Spleen (tissue), 7 donors: Measurements from ENCODE around the gene TRABD2B.

Source experiments
- POLR2A ChIP-seq, 3 donors: fragments of 450-650 bp; IDR thresholded peaks; one replicate each; pipeline ENCODE4 v1.5.1; 2017; ENCODE audit warnings: antibody characterized with exemption in 3 of 3, mild to moderate bottlenecking in 1 of 3
- POLR2AphosphoS5 ChIP-seq, 3 donors: sonication (generic); formaldehyde crosslinking; IDR thresholded peaks; one replicate each; pipeline ENCODE4 v1.5.1; 2017; ENCODE audit warnings: antibody characterized with exemption in 3 of 3
- TF ChIP-seq, protein P1 (sequence below), 11 experiments: fragments of 200-600 bp in 7 of 11; fragments of 450-650 bp in 4 of 11; sonication (generic) in 4 of 11; IDR thresholded peaks in 8 of 11; conservative IDR thresholded peaks in 3 of 11; 1 replicate in 7 of 11; 2 replicates in 4 of 11; pipeline versions ENCODE4 v1.4.0 to v1.8.0; 2016 to 2021; ENCODE audit warnings: antibody characterized with exemption in 11 of 11, inconsistent platforms in 4 of 11, mild to moderate bottlenecking in 1 of 11
- donor health status: DM: no; HTN: no; CAD: no; lungs with moderate emphysema.
- donor health status: DM: no; HTN: no; CAD: no.
- donor health status: DM: no; HTN: no; CAD: no.

DNA sequence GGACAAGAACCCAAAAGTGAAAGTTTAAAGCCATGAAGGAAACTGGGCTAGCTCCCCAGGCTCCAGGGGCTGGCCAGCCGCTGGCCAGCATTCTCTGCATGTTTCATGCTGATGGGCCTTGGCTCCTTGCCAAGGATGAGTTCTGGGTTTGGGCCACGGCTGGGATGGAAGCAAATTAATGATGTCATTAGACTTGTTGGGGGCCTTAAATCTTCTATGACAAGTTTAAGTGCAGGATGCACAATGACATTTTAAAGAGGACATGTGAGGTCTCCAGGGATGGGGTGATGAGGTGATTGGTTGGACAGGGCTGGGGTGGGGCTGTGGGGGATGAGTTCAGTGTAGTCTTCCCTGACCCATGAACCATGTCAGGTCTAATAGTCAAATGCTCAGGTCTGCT lies 199.6 kb downstream of the TRABD2B start:
- TF ChIP-seq, protein P1, sequence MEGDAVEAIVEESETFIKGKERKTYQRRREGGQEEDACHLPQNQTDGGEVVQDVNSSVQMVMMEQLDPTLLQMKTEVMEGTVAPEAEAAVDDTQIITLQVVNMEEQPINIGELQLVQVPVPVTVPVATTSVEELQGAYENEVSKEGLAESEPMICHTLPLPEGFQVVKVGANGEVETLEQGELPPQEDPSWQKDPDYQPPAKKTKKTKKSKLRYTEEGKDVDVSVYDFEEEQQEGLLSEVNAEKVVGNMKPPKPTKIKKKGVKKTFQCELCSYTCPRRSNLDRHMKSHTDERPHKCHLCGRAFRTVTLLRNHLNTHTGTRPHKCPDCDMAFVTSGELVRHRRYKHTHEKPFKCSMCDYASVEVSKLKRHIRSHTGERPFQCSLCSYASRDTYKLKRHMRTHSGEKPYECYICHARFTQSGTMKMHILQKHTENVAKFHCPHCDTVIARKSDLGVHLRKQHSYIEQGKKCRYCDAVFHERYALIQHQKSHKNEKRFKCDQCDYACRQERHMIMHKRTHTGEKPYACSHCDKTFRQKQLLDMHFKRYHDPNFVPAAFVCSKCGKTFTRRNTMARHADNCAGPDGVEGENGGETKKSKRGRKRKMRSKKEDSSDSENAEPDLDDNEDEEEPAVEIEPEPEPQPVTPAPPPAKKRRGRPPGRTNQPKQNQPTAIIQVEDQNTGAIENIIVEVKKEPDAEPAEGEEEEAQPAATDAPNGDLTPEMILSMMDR (IDR thresholded peaks at IDR 0.05 in 8 of 11, conservative IDR thresholded peaks at IDR 0.05 in 3 of 11) = no peak
- no peak for TF ChIP-seq POLR2A (IDR thresholded peaks at IDR 0.05)
- no peak for TF ChIP-seq POLR2AphosphoS5 (IDR thresholded peaks at IDR 0.05)
